ACC112 (cell line): ENCODE measurements around the gene TLCD4.

Experiments used
- H2AFZ ChIP-seq: fragments of 200-600 bp; sonication (generic); one replicate; pipeline ENCODE4 v1.6.0; 2017; ENCODE audit warnings: antibody characterized with exemption, low read length; ENCODE audit not compliant: unreplicated experiment
- H3K27ac ChIP-seq: fragments of 200-600 bp; sonication (generic); 2 replicates; pipeline ENCODE4 v1.5.1; 2014; ENCODE audit warnings: low read depth, mild to moderate bottlenecking, antibody characterized with exemption, low read length, moderate library complexity
- H3K27me3 ChIP-seq: fragments of 200-600 bp; sonication (generic); 2 replicates; pipeline ENCODE4 v1.6.1; 2014; ENCODE audit warnings: mild to moderate bottlenecking, antibody characterized with exemption, low read length, moderate library complexity, mixed read lengths; ENCODE audit not compliant: insufficient read depth
- H3K36me3 ChIP-seq: fragments of 200-600 bp; sonication (generic); 2 replicates; pipeline ENCODE4 v1.6.1; 2016; ENCODE audit warnings: mild to moderate bottlenecking, antibody characterized with exemption, low read length, moderate library complexity, mixed read lengths; ENCODE audit not compliant: insufficient read depth
- H3K4me1 ChIP-seq: fragments of 200-600 bp; sonication (generic); one replicate; pipeline ENCODE4 v1.6.1; 2016; ENCODE audit warnings: low read length, mixed read lengths; ENCODE audit not compliant: insufficient read depth, unreplicated experiment, control insufficient read depth
- H3K4me3 ChIP-seq: fragments of 200-600 bp; sonication (generic); 2 replicates; pipeline ENCODE4 v1.5.1; 2014; ENCODE audit warnings: mild to moderate bottlenecking, low read depth, low read length
- H3K79me2 ChIP-seq: fragments of 200-600 bp; sonication (generic); one replicate; pipeline ENCODE4 v1.6.0; 2016; ENCODE audit warnings: low read length; ENCODE audit not compliant: control insufficient read depth, unreplicated experiment, insufficient read depth

The TLCD4 gene

GRCh38 chr1:95096218-95096841 lies 20.8 kb upstream of the TLCD4 start:
- no peak overlapping the region for H3K27ac ChIP-seq
- H3K4me3 ChIP-seq, result no peak overlapping the region
- H3K79me2 ChIP-seq, result no peaks in the 10 kb centered on the region
- H2AFZ ChIP-seq, result no peak overlapping the region
- H3K4me1 ChIP-seq, result peaks cover 10% of the 10 kb centered on the region
- H3K36me3 ChIP-seq, result no peaks in the 10 kb centered on the region
- H3K27me3 ChIP-seq, result peaks cover under 1% of the 10 kb centered on the region

- H3K36me3 ChIP-seq, result no peaks in the 10 kb centered on the region
- peaks cover 12% of the 10 kb centered on the region for H3K27me3 ChIP-seq
- H3K4me3 ChIP-seq, result no peak overlapping the region
- H3K4me1 ChIP-seq, result peaks cover 10% of the 10 kb centered on the region
- no peak overlapping the region for H2AFZ ChIP-seq
- no peaks in the 10 kb centered on the region for H3K79me2 ChIP-seq
- H3K27ac ChIP-seq, result no peak overlapping the region
These were observed 19.7 kb upstream of the TLCD4 start for GRCh38 chr1:95097426-95097825.

- Histone ChIP-seq H3K4me1 (peaks cover 10% of the 10 kb centered on the region), H2AFZ (no peak overlapping the region), H3K36me3 (no peaks in the 10 kb centered on the region), H3K27ac (no peak overlapping the region), H3K79me2 (no peaks in the 10 kb centered on the region), H3K4me3 (no peak overlapping the region), H3K27me3 (peaks cover 17% of the 10 kb centered on the region)
These were observed 19.0 kb upstream of the TLCD4 start for GRCh38 chr1:95098196-95098595.

GRCh38 chr1:95108792-95109191 lies 8.4 kb upstream of the TLCD4 start:
- H2AFZ ChIP-seq, result no peak overlapping the region
- H3K27me3 ChIP-seq, result peaks cover 5% of the 10 kb centered on the region
- no peaks in the 10 kb centered on the region for H3K4me1 ChIP-seq
- H3K27ac ChIP-seq, result no peak overlapping the region
- H3K79me2 ChIP-seq, result no peaks in the 10 kb centered on the region
- no peaks in the 10 kb centered on the region for H3K36me3 ChIP-seq
- H3K4me3 ChIP-seq, result no peak overlapping the region

- no peak overlapping the region for H3K4me3 ChIP-seq
- no peak overlapping the region for H2AFZ ChIP-seq
- no peaks in the 10 kb centered on the region for H3K79me2 ChIP-seq
- no peak overlapping the region for H3K27ac ChIP-seq
- H3K36me3 ChIP-seq, result no peaks in the 10 kb centered on the region
- H3K27me3 ChIP-seq, result 0 out of 2 replicates have a peak, but pooled peaks cover 3% of the 10 kb centered on the region
- H3K4me1 ChIP-seq, result no peaks in the 10 kb centered on the region
These were observed 6.1 kb upstream of the TLCD4 start for GRCh38 chr1:95111014-95111413.

GRCh38 chr1:95113684-95114083 lies 3.5 kb upstream of the TLCD4 start:
- H3K4me1 ChIP-seq, result no peaks in the 10 kb centered on the region
- no peaks in the 10 kb centered on the region for H3K79me2 ChIP-seq
- peaks cover 13% of the 10 kb centered on the region for H3K27me3 ChIP-seq
- H3K4me3 ChIP-seq, result no peak overlapping the region
- no peak overlapping the region for H2AFZ ChIP-seq
- no peak overlapping the region for H3K27ac ChIP-seq
- no peaks in the 10 kb centered on the region for H3K36me3 ChIP-seq

- Histone ChIP-seq H3K79me2 (no peaks in the 10 kb centered on the region), H3K36me3 (no peaks in the 10 kb centered on the region), H3K27ac (no peak overlapping the region), H3K4me3 (no peak overlapping the region), H2AFZ (no peak overlapping the region), H3K27me3 (peaks cover 34% of the 10 kb centered on the region), H3K4me1 (no peaks in the 10 kb centered on the region)
These were observed 1.4 kb upstream of the TLCD4 start for GRCh38 chr1:95115708-95116137.

GRCh38 chr1:95116580-95117206 lies 462 bp upstream of the TLCD4 start:
- H3K27ac ChIP-seq, result no peak overlapping the region
- peak overlapping the region; percentile 79 for H3K4me3 ChIP-seq
- no peaks in the 10 kb centered on the region for H3K36me3 ChIP-seq
- H2AFZ ChIP-seq, result peak overlapping the region; percentile 84
- H3K79me2 ChIP-seq, result no peaks in the 10 kb centered on the region
- H3K27me3 ChIP-seq, result peaks cover 38% of the 10 kb centered on the region
- no peaks in the 10 kb centered on the region for H3K4me1 ChIP-seq

- Histone ChIP-seq H3K79me2 (no peaks in the 10 kb centered on the region), H3K4me3 (peak overlapping the region; percentile 79), H3K4me1 (no peaks in the 10 kb centered on the region), H3K36me3 (no peaks in the 10 kb centered on the region), H3K27me3 (peaks cover 35% of the 10 kb centered on the region), H3K27ac (no peak overlapping the region), H2AFZ (peak overlapping the region; percentile 84)
These were observed 928 bp downstream of the TLCD4 start for GRCh38 chr1:95118067-95118499.

GRCh38 chr1:95118710-95119109 lies 1.6 kb downstream of the TLCD4 start:
- no peak overlapping the region for H3K4me3 ChIP-seq
- H3K27ac ChIP-seq, result no peak overlapping the region
- no peaks in the 10 kb centered on the region for H3K4me1 ChIP-seq
- peaks cover 35% of the 10 kb centered on the region for H3K27me3 ChIP-seq
- H3K36me3 ChIP-seq, result no peaks in the 10 kb centered on the region
- no peak overlapping the region for H2AFZ ChIP-seq
- H3K79me2 ChIP-seq, result no peaks in the 10 kb centered on the region

GRCh38 chr1:95119273-95119672 lies 2.1 kb downstream of the TLCD4 start:
- H3K36me3 ChIP-seq, result no peaks in the 10 kb centered on the region
- no peak overlapping the region for H2AFZ ChIP-seq
- H3K27ac ChIP-seq, result no peak overlapping the region
- no peaks in the 10 kb centered on the region for H3K79me2 ChIP-seq
- H3K4me1 ChIP-seq, result no peaks in the 10 kb centered on the region
- no peak overlapping the region for H3K4me3 ChIP-seq
- peaks cover 35% of the 10 kb centered on the region for H3K27me3 ChIP-seq
